NCI-H345 treated with DMSO at 0.1 percent for 48 hours (cell line): ENCODE measurements around the gene COL15A1.

ENCODE experiments used
- DNase-seq: peaks from one replicate; lab custom pipeline; 2025; ENCODE audit not compliant: unreplicated experiment; lab: John Stamatoyannopoulos, UW

COL15A1 gene

DNA sequence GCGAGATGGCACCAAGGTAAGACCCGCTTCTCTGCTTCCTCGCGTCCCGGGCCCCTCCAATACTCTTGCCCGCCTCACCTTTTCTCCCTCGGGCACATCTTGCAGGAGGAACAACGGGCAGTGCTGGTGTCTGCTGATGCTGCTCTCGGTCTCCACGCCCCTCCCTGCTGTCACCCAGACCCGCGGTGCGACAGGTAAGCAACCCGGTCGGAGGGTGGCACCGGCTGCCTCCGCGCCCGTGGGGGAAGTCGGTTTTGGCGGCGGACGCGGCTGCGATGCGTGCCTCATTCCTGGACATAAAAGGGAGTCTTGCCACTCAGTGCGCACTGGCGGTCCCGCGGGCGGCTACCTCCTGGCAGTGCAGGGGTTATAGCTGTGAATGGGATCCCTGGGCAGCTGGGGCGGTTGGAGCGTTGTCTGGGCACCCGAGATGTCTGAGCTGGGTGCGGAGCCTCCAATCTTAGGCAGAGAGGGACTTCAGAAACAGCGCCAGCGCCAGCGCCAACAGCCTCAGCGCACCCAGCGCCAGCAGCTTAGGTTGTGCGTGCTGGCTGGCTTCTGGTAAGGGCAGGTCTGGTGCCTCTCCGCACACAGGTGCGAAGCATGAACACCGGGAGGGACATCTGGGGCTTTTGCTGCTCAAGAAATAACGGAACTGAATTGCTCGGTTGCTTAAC, 488 bp downstream of the COL15A1 start:
- DNase-seq, result peak; percentile 5

DNA sequence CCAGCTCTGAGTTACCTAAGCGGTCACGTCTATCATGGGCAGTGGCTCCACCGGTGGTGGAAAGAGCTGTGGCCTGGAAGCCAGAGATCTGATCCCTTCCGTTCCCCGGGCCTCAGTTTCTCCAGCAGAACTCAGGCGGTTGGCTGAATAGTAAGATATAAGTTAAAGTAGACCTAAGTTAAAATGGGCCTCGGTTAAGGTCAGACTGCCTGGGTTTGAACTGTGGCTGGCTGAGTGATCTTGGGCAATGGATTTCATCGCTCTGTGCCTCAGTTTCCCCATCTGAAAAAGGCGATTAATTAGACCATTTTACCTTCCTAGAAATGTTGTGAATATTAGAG, 997 bp downstream of the COL15A1 start:
- no peak for DNase-seq

DNA sequence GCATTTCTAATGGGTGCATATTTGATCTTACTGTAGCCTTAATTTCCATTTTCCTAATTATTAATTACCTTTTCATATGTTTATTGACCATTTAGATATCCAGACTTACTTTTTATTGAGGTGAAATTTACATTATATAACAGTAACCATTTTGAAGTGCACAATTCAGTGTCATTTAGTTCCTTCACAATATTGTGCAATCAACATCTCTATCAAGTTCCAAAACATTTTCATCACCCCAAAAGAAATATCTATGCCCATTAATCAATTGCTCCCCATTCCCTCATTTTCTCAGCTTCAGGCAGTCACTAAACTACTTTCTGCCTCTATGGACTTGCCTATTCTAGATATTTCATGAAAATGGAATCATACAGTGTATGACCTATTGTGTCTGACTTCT, 5.9 kb downstream of the COL15A1 start:
- no peak for DNase-seq

DNA sequence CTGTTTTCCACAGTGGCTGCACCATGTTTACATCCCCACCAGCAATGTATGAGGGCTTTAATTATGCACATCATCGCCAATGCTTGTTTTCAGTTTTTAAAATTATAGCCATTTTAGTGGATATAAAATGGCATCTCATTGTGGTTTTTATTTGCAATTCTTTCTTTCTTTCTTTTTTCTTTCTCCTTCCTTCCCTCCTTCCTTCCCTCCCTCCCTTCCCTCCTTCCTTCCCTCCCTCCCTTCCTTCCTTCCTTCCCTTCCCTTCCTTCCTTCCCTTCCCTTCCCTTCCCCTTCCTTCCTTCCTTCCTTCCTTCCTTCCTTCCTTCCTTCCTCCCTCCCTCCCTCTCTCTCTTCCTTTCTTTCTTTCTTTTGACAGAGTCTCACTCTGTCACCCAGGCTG, 6.6 kb downstream of the COL15A1 start:
- DNase-seq, result no peak

GRCh38 chr9:98951967-98952366, 8.3 kb downstream of the COL15A1 start:
- no peak for DNase-seq

DNA sequence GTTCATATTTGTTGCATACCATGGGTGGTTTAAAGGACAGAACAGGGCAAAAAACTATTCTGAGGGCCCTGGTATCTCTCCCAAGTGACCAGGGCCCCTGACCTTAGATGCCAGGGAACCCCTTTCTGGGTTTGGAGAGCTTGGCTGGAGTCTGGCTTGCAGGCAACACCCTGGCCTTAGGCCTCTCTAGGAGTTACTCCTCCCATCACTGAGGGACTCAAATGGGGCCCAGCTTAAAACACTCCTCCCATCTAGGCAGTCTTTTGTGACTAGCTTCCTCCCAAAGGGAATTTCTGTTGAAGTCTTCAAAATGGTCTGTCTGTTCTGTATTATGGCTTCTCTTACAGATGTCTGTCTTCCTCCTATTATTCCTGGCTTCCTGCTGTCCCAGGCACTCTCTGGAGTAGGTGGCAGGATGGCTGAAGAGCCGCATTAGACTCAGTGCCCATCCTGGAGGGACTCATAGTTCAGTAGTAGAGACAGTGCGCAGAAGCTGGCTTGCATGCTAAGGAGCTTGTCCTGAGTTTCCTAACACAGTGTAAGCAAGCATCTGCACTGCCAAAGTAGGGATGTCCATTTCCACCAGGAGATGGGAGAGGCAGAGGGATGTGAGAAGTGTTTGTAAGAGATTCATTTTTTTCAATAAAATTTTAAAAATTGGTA, 10.0 kb downstream of the COL15A1 start:
- no peak for DNase-seq

GRCh38 chr9:98954244-98954610, 10.5 kb downstream of the COL15A1 start:
- no peak for DNase-seq

GRCh38 chr9:98955259-98955658, 11.6 kb downstream of the COL15A1 start:
- DNase-seq, result no peak

DNA sequence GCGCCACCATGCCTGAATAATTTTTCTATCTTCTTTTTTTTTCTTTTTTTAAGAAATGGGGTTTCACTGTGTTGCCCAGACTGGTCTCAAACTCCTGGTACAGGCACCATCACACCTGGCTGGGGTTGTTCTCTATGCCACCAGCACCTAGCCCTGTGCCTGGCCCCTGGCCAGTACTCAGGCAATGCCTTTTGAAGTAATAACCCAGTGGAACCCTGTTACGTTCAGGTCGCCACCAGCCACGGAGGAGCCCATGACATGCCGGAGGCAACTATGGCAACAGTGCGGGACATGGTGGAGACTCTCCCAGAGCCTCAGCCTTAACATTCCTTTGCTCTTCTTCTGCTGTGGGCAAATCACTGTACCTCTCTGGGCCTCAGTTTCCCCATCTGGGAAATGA, 14.1 kb downstream of the COL15A1 start:
- DNase-seq, result no peak

DNA sequence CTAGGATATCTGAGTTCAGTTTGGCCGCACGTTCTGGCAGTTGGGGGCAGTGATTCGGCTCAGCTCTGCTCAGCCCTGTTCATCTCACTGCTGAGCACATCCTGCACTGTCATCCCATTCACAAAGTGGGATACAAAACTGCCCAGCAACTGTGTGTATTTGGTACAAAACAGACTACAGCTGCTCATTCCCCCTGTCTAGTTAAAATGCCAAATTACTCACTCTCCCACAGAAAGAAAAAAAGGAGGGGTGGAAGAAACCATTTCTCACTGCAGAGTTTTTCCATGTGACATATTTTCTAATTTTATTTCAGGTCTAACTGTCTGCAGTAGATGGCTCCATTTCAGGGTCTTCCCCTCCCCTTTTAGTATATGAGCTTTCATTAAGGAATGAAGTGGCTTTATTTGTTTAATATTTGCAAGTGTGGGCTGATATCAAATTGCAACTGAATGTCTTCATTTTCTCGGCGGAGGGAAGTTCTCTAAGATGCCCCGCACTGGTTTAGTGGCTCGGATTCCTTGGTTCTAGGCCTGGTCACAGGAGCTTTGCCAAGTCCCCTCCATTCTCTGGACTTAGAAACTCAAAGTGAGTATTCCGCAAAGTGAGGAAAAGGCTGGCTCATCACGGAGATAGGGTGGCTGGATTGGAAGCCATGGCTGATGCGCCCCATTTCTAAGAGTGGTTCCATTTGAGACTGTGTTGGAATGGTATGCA, 14.7 kb downstream of the COL15A1 start:
- no peak for DNase-seq

GRCh38 chr9:98960409-98960808, 16.7 kb downstream of the COL15A1 start:
- no peak for DNase-seq

DNA sequence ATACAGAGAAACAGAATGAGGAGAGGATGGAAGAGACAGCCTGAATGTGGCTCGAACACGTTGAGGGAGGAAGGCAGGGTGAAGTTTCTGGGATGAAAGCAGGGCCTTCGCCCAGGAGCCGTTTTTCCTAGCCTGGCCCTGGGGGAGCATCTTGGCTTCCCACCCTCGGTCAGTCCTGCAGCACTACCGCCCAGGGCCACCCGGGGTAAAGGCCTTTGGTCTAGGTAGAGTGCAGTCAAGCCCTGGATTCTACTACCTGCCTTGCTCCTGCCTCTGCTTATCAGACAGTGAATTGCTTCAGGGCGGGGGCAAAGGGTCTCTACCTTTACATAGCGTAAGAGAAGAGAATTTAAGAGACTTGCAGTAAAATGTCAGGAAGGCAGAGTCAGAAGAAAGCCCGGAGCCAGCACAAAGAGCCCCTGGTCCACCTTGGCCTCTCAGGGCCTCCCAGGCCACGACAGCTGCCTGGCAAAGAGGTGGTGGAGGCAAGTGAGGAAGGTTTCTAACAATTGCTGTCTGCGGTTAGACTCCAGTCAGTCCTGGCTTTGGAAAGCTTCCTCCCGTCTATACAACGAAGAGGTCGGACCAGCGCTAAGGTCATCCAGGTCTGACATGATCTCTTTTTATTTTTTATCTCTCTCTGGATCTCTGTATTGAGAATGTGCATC, 17.9 kb downstream of the COL15A1 start:
- DNase-seq, result no peak

DNA sequence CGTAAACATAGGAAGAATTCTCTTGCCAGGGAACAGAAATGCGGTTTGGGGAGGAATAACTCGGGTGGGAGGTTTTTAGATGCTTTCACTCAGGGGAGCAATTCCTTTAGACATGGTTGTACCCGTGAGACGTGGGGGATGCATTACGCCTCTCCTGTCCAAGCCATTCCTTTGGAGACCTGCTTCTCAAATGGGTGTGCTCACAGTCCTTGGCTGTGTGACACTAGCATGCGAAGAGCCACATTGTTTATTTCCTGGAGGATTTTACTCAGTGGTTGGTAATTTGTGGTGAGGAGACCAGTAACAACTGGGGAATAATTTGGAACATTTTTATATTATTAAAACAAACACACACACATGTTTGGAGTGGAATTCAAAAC, 18.5 kb downstream of the COL15A1 start:
- no peak for DNase-seq

DNA sequence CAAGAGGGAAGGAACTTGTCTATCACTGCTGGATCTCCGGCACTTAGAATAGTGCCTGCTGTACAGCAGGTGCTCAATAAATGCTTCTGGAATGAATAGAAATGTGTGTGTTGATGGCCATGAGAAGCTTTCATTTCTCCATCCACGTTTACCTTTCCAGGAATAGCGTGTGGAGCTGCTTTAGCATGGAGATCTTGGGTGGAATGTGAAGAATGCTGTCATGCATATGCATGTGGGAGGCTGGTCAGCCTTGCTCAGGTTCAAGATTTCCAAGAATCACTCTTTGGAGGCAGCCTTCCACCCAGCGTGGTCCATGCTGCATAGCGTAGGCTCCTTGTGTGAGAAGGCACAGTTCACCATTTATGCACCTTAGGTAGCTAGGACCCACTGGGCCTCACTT, 19.2 kb downstream of the COL15A1 start:
- no peak for DNase-seq

DNA sequence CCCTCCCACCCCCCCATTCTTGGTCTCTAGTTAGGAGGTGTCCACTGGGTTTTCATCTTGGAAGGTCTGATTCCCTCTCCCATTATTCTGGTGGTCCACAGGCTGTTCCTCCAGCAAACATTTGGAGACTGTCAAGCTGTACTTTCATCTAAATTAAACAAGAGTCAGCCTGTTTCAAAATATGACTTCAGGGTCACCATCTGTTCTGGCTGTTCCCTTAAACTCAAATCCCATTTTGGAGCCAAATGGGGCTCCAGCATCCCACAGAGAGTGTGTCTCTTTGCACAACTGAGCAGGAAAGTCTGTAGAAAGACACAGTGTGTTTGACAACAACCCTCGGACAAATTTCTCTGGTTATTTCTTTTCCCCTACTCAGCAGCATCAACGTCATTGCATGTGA, 20.5 kb downstream of the COL15A1 start:
- DNase-seq, result no peak

DNA sequence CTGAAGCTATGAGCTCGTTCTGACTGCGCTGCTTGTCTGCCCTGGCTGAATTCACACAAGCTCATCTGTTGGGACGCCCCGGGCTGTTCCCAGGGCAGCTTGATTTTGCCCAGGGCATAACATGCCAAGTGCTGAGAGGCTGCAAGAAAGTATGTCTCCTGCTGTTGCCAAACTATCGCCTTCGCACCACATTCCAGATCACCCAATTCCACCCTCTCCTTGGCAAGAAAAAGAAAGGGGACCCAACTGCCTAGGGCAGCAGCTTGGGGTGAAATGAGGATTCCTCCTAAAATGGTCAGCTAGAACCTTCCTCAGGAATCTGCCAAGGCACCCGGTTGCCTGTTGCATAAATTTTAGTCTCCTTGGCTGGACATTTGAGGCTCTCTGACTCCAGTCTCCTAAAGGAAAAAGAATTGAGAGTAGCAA, 21.2 kb downstream of the COL15A1 start:
- no peak for DNase-seq

DNA sequence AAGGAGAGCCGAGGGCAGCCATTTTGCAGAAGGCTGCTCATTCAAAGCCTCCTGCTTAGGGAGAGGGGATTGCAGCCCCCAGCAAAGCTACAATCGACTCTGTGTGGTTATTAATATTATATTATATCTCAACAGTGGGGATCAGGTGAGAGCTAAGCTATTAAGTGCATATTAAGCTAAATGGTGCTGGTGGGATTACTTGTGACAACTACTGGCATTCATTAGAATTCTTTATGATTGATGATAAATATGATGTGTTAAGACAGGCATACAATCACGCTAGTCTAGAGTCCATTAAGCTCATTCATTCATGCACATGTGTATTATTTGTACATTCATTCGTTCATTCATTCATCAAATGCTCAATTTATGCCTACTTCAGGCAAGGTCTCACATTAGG, 23.0 kb downstream of the COL15A1 start:
- no peak for DNase-seq

DNA sequence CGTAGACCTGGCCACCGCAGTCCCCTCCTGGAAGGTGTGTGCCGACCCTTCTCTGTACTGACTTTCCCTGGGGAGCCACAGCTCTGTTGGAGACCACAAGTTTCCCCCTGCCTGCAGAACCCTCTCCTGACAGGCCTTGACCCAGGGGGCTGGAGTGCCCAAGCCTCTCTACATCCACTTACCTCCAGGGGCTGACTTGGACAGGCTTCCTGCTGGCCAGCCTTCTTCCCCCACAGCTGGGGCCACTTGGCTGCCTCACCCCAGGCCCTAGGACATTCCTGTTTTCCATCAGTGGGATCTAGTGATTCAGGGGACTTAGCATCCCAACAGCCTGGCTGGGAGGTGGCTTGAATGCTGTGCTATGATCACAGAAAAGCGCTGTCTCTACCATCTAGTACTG, 23.6 kb downstream of the COL15A1 start:
- DNase-seq, result no peak

GRCh38 chr9:98967680-98968079, 24.0 kb downstream of the COL15A1 start:
- no peak for DNase-seq

DNA sequence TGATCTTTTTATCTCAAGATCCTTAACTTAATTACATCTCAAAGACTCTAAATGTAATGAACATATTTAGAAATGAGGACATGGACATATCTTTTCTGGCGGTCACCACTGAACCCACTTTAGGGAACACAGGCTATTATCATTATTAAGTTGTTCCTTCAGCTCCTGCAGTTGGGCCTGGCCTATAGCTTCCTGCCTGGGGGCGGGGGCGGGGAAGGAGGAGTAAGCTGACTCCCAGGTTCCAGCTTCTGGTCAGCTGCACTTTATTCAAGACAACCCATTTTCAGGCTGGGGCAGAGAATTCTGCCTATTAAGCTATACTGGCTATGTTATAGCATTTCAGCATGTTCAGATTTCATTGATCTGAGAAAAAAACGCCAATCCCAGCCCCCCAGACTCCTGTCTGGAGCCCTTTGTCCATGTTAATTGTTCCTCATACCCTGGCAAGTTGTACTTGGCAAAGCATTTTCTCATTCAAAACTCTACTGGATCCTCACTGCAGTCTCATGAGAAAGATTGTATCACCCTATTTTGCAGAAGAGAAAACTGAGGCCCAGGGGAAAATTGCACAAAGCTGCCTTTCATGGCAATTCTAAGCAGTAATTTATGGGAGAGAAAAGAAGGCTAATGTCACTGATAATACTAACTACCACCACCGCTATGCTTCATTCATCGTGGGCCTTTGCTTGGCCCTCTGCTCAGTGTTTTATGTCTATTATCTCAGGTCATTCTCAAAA, 25.1 kb downstream of the COL15A1 start:
- DNase-seq, result no peak

DNA sequence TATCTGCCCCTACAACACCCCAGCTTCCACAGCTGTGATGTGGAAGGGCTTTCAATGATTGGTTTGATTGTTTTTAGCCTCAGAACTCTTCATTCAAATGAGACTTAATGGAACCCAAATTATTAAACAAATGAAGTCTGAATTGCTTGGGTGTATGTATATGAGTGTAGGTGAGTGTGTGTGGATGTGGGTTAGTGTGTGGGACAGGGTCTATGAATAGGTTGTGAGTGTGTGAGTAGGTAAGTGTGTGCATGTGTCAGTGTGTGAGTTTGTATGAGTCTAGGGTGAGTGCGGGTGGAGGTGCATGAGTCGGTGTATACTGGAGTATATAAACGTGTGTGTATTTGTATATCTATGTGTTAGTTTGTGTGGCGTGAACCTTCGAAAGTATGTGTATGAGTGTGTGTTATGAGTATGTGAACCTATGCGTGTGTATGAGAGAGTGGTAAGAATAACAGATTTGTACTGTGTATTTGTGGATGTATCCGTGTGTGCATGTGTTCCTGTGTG, 26.9 kb downstream of the COL15A1 start:
- DNase-seq, result no peak
